ENCODE measurements around the gene TOP2A.
"Not testable (repeated sequence)": the region's sequence is repeated elsewhere in the genome, so short reads cannot be mapped to it uniquely, and the experiment has no call there.

DNA sequence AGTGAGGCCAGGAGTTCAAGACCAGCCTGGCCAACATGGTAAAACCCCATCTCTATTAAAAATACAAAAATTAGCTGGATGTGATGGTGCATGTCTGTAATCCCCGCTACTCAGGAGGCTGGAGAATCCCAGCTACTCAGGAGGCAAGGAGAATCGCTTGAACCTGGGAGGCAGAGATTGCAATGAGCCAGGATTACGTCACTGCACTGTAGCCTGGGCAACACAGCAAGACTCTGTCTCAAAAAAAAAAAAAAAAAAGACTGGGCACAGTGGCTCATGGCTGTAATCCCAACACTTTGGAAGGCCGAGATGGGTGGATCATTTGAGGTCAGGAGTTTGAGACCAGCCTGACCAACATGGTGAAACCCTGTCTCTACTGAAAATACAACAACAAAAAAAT, 8.2 kb downstream of the TOP2A start:
- not testable (repeated sequence) for TF ChIP-seq EZH2 (IDR thresholded peaks at IDR 0.05; ENCODE audit: borderline replicate concordance, low read length)
- TF ChIP-seq, protein P1, sequence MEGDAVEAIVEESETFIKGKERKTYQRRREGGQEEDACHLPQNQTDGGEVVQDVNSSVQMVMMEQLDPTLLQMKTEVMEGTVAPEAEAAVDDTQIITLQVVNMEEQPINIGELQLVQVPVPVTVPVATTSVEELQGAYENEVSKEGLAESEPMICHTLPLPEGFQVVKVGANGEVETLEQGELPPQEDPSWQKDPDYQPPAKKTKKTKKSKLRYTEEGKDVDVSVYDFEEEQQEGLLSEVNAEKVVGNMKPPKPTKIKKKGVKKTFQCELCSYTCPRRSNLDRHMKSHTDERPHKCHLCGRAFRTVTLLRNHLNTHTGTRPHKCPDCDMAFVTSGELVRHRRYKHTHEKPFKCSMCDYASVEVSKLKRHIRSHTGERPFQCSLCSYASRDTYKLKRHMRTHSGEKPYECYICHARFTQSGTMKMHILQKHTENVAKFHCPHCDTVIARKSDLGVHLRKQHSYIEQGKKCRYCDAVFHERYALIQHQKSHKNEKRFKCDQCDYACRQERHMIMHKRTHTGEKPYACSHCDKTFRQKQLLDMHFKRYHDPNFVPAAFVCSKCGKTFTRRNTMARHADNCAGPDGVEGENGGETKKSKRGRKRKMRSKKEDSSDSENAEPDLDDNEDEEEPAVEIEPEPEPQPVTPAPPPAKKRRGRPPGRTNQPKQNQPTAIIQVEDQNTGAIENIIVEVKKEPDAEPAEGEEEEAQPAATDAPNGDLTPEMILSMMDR (conservative IDR thresholded peaks at IDR 0.05 in 1 of 2, IDR thresholded peaks at IDR 0.05 in 1 of 2; ENCODE audit: extremely low read depth in 1 of 2, insufficient read depth in 1 of 2, low read depth in 1 of 2, low read length in 2 of 2), result not testable (repeated sequence)
